HCT116 (cell line): ENCODE results near the gene HMG20A. TPM values are rescaled to one million over a fixed set of nuclear protein-coding genes. Genes with fewer than 3 reads are reported as not detected.

Experiments used
- ATAC-seq: fragments of 200-7000 bp; cut with Tn5 transposase; 2 replicates; pipeline ENCODE4 v1.9.1; 2020; ENCODE audit warnings: mild to moderate bottlenecking, moderate library complexity
- BruUV-seq: library from RNA; stranded (reverse); fragments of 400-500 nt; replicated peaks from 2 replicates; lab custom pipeline; 2021; lab: Mats Ljungman, UMichigan
- CTCF ChIA-PET: fragments of 300-600 bp; sonication (Branson Sonifier 250); formaldehyde crosslinking; loops from one replicate; lab custom pipeline; 2021; ENCODE audit warnings: antibody characterized with exemption; lab: Charles Lee
- POLR2A ChIA-PET: fragments of 300-600, 350-600 bp; sonication (Branson Sonifier 250); formaldehyde crosslinking; loops from one replicate; lab custom pipeline; 2021; ENCODE audit warnings: antibody characterized with exemption; lab: Charles Lee
- RAD21 ChIA-PET, 2 experiments: fragments of 300-600 bp; sonication (Branson Sonifier 250); formaldehyde crosslinking; loops; one replicate each; lab custom pipeline; 2023; ENCODE audit warnings: low total read pairs in 2 of 2; ENCODE audit not compliant: uncharacterized antibody in 2 of 2, unreplicated experiment in 2 of 2, low non-redundant PET in 1 of 2; lab: Charles Lee
- DNase-seq: peaks from one replicate; pipeline ENCODE4 v3.0.0-alpha.2; 2010; ENCODE audit warnings: low read depth, low spot score
- H2AFZ ChIP-seq: fragments of 200-600 bp; shearing (Covaris generic), sonication (generic); 2 replicates; pipeline ENCODE4 v1.6.1; 2017; ENCODE audit warnings: low read depth, mixed run types, mixed read lengths, antibody characterized with exemption, low read length; ENCODE audit not compliant: poor library complexity, severe bottlenecking
- H3K27ac ChIP-seq: 2 replicates; pipeline ENCODE4 v1.5.1; 2012; ENCODE audit warnings: low read depth, low read length
- H3K27me3 ChIP-seq: fragments of 200-600 bp; sonication (generic); 2 replicates; pipeline ENCODE4 v1.6.1; 2016; ENCODE audit warnings: mixed run types, low read length, mixed read lengths; ENCODE audit not compliant: insufficient read depth
- H3K36me3 ChIP-seq, 2 experiments: fragments of 200-500 bp in 1 of 2; fragments of 200-600 bp in 1 of 2; sonication (Bioruptor generic) in 1 of 2; sonication (generic) in 1 of 2; 2 replicates each; pipeline versions ENCODE4 v1.5.1 to v1.6.1; 2014 to 2016; ENCODE audit warnings: low read length in 2 of 2, inconsistent platforms in 1 of 2, mixed read lengths in 1 of 2, mixed run types in 1 of 2; ENCODE audit not compliant: insufficient read depth in 2 of 2, control insufficient read depth in 1 of 2
- H3K4me1 ChIP-seq, 2 experiments: fragments of 200-600 bp in 1 of 2; sonication (generic) in 1 of 2; 2 replicates each; pipeline versions ENCODE4 v1.5.1 to v1.6.1; 2012 to 2017; ENCODE audit warnings: low read length in 2 of 2, inconsistent platforms in 1 of 2, mild to moderate bottlenecking in 1 of 2, mixed read lengths in 1 of 2, mixed run types in 1 of 2, moderate library complexity in 1 of 2; ENCODE audit not compliant: insufficient read depth in 2 of 2, control insufficient read depth in 1 of 2
- H3K4me2 ChIP-seq: fragments of 200-600 bp; sonication (generic); 2 replicates; pipeline ENCODE4 v1.6.1; 2017; ENCODE audit warnings: mixed run types, low read length, mixed read lengths
- H3K4me3 ChIP-seq, 2 experiments: fragments of 200-600 bp in 1 of 2; sonication (generic) in 1 of 2; replicated peaks in 1 of 2; 2 replicates each; pipeline ENCODE4 v1.5.1; 2011 to 2016; ENCODE audit warnings: low read length in 2 of 2, control low read depth in 1 of 2, low read depth in 1 of 2, mild to moderate bottlenecking in 1 of 2, mixed read lengths in 1 of 2, mixed run types in 1 of 2
- H3K79me2 ChIP-seq: fragments of 200-600 bp; sonication (generic); 2 replicates; pipeline ENCODE4 v1.6.1; 2017; ENCODE audit warnings: mild to moderate bottlenecking, mixed run types, low read length, moderate library complexity, mixed read lengths; ENCODE audit not compliant: insufficient read depth
- H3K9ac ChIP-seq: fragments of 200-600 bp; sonication (generic); 2 replicates; pipeline ENCODE4 v1.6.1; 2016; ENCODE audit warnings: low read length, mixed read lengths
- H3K9me2 ChIP-seq: fragments of 200-600 bp; sonication (generic), shearing (Covaris generic); 2 replicates; pipeline ENCODE4 v1.6.1; 2017; ENCODE audit warnings: mixed run types, mild to moderate bottlenecking, moderate library complexity; ENCODE audit not compliant: insufficient read depth
- H3K9me3 ChIP-seq, 2 experiments: fragments of 200-500 bp in 1 of 2; fragments of 200-600 bp in 1 of 2; sonication (Bioruptor generic) in 1 of 2; sonication (generic) in 1 of 2; 2 replicates each; pipeline ENCODE4 v1.6.1; 2014 to 2017; ENCODE audit warnings: low read length in 2 of 2, mixed read lengths in 2 of 2, inconsistent platforms in 1 of 2, low read depth in 1 of 2, mild to moderate bottlenecking in 1 of 2, mixed run types in 1 of 2, moderate library complexity in 1 of 2; ENCODE audit not compliant: control insufficient read depth in 1 of 2, insufficient read depth in 1 of 2
- H4K20me1 ChIP-seq: fragments of 200-600 bp; sonication (generic), shearing (Covaris generic); 2 replicates; pipeline ENCODE4 v1.6.1; 2017; ENCODE audit warnings: mixed run types, mild to moderate bottlenecking, moderate library complexity; ENCODE audit not compliant: insufficient read depth
- CBX3 ChIP-seq: IDR thresholded peaks from 2 replicates; pipeline ENCODE4 v1.6.1; 2012; ENCODE audit warnings: low read depth
- CEBPB ChIP-seq: IDR thresholded peaks from 2 replicates; pipeline ENCODE4 v1.6.1; 2012; ENCODE audit warnings: low read depth
- EGR1 ChIP-seq: IDR thresholded peaks from 2 replicates; pipeline ENCODE4 v1.6.1; 2012; ENCODE audit warnings: low read depth
- EZH2 ChIP-seq: fragments of 200-600 bp; sonication (generic); IDR thresholded peaks from 2 replicates; pipeline ENCODE4 v1.6.1; 2017; ENCODE audit warnings: antibody characterized with exemption, mixed run types
- FOSL1 ChIP-seq: IDR thresholded peaks from 2 replicates; pipeline ENCODE4 v1.6.1; 2012; ENCODE audit warnings: low read depth
- POLR2AphosphoS5 ChIP-seq: IDR thresholded peaks from 2 replicates; pipeline ENCODE4 v1.6.1; 2011; ENCODE audit warnings: mild to moderate bottlenecking, low read depth, low read length, moderate library complexity
- RAD21 ChIP-seq: IDR thresholded peaks from 2 replicates; pipeline ENCODE4 v1.6.1; 2012; ENCODE audit warnings: low read depth, mild to moderate bottlenecking
- SIN3A ChIP-seq: IDR thresholded peaks from 2 replicates; pipeline ENCODE4 v1.6.1; 2012; ENCODE audit warnings: low read depth
- SRF ChIP-seq: IDR thresholded peaks from 2 replicates; pipeline ENCODE4 v1.6.1; 2012; ENCODE audit warnings: low read depth
- YY1 ChIP-seq: IDR thresholded peaks from 2 replicates; pipeline ENCODE4 v1.6.1; 2011; ENCODE audit warnings: low read length, low read depth, moderate library complexity, mild to moderate bottlenecking; ENCODE audit not compliant: insufficient replicate concordance; ENCODE audit errors: extremely low read depth
- intact Hi-C: fragments of 100-400 bp; cut with micrococcal nuclease; formaldehyde crosslinking; loops from 2 replicates; pipeline ENCODE4 v1.10.0; 2022
- total RNA-seq: library from RNA; stranded (reverse); gene quantifications from one replicate; pipeline ENCODE4 v1.2.1, GENCODE V29; 2021; ENCODE audit not compliant: unreplicated experiment
- TF ChIP-seq, protein P1 (sequence below): IDR thresholded peaks from 2 replicates; pipeline ENCODE4 v1.6.1; 2012; ENCODE audit warnings: low read depth
- TF ChIP-seq, protein P2 (sequence below): IDR thresholded peaks from 2 replicates; pipeline ENCODE4 v1.6.1; 2012
- TF ChIP-seq, protein P3 (sequence below), 3 experiments: fragments of 200-600 bp in 1 of 3; sonication (generic) in 1 of 3; IDR thresholded peaks in 2 of 3; conservative IDR thresholded peaks in 1 of 3; 2 replicates each; pipeline ENCODE4 v1.5.1; 2012 to 2017; ENCODE audit warnings: low read depth in 2 of 3, low read length in 2 of 3, antibody characterized with exemption in 1 of 3, borderline replicate concordance in 1 of 3, control low read depth in 1 of 3, mild to moderate bottlenecking in 1 of 3, mixed read lengths in 1 of 3, mixed run types in 1 of 3, moderate library complexity in 1 of 3; ENCODE audit not compliant: insufficient read depth in 1 of 3

The HMG20A gene
- total RNA-seq, 1 experiment from 2014 or later: 37.7 TPM

DNA sequence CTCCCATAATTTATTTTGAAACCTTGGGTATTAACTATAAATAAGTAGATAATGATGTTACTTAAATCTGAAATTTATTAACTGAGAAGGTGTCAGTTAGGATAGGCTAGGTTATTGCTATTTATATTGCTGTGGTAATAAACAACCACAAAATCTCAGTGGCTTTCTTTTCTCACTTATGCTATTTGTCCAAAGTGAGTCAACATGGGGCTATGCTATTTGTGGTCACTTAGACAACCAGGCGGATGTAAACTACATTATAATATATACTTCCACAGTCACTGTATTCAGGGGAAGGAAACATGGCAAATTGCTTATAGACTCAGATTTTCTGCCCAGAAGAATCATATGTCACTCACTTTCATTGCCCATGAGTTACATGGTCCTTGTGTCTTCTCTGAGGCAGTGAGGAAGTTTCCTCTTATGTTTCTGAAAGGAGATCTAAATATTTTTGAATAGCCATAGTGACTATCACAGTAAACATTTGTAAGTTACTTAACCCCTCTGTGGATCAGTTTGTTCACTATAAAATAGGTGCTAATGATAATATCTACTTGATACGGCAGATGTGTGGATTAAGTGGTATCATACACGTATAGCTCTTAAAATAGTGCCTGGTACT lies 19.8 kb downstream of the HMG20A start:
- H3K27me3 ChIP-seq: no peaks in the 10 kb centered on the region
- ATAC-seq (no peak; the same call in 1 of the 2 replicates), DNase-seq (no peak)
- POLR2A ChIA-PET: no interaction called here
- no peaks in the 10 kb centered on the region for H3K4me1 ChIP-seq
- no peak overlapping the region; the same call in 1 of the 2 replicates for H3K4me2 ChIP-seq
- no TSS peak for BruUV-seq
- no peaks in the 10 kb centered on the region for H3K9me3 ChIP-seq
- peaks cover 60% of the 10 kb centered on the region for H3K79me2 ChIP-seq
- no peak overlapping the region for H3K27ac ChIP-seq
- H3K9me2 ChIP-seq: no peaks in the 10 kb centered on the region
- no peak overlapping the region for H3K4me3 ChIP-seq
- intact Hi-C loops: no loop called here
- H4K20me1 ChIP-seq: peaks cover 10% of the 10 kb centered on the region; the same call in 1 of the 2 replicates
- H3K36me3 ChIP-seq: no peaks in the 10 kb centered on the region
- no peak overlapping the region for H2AFZ ChIP-seq
- no peak overlapping the region for H3K9ac ChIP-seq
- CTCF ChIA-PET: no interaction called here
- no peak for TF ChIP-seq SRF
- RAD21 ChIA-PET: no interaction called here

DNA sequence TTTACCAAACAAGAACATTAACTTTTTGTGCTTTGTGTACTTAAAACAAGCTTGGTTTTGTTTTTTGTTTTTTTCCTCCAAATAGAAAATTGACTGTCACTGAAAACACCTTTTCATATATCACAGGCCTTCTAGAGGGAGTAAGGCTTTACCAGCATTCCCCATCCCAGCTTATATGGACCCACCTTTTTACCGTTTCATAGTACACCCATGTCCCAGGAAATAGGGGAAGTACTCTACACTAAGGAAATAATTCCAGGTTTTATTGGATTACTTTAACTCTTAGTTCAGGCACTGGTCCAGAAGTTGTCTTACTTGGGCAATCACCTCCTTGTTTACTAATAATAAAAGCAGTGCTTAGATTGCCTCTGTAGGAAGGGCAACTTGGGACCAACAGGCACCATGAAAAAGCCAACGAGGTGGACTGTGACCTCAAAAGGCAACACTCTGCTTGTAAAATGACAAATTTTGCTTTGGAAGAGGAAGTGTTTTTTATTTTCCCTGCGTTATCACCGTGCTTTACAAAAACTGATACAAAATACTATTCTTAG lies 26.2 kb downstream of the HMG20A start:
- H4K20me1 ChIP-seq: no peaks in the 10 kb centered on the region
- BruUV-seq: no TSS peak
- TF ChIP-seq SRF (no peak), CBX3 (no peak), SIN3A (no peak), YY1 (no peak), FOSL1 (no peak), EZH2 (no peak), POLR2AphosphoS5 (no peak), CEBPB (no peak), EGR1 (no peak), RAD21 (no peak)
- TF ChIP-seq, protein P1, sequence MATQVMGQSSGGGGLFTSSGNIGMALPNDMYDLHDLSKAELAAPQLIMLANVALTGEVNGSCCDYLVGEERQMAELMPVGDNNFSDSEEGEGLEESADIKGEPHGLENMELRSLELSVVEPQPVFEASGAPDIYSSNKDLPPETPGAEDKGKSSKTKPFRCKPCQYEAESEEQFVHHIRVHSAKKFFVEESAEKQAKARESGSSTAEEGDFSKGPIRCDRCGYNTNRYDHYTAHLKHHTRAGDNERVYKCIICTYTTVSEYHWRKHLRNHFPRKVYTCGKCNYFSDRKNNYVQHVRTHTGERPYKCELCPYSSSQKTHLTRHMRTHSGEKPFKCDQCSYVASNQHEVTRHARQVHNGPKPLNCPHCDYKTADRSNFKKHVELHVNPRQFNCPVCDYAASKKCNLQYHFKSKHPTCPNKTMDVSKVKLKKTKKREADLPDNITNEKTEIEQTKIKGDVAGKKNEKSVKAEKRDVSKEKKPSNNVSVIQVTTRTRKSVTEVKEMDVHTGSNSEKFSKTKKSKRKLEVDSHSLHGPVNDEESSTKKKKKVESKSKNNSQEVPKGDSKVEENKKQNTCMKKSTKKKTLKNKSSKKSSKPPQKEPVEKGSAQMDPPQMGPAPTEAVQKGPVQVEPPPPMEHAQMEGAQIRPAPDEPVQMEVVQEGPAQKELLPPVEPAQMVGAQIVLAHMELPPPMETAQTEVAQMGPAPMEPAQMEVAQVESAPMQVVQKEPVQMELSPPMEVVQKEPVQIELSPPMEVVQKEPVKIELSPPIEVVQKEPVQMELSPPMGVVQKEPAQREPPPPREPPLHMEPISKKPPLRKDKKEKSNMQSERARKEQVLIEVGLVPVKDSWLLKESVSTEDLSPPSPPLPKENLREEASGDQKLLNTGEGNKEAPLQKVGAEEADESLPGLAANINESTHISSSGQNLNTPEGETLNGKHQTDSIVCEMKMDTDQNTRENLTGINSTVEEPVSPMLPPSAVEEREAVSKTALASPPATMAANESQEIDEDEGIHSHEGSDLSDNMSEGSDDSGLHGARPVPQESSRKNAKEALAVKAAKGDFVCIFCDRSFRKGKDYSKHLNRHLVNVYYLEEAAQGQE: no peak
- TF ChIP-seq, protein P2, sequence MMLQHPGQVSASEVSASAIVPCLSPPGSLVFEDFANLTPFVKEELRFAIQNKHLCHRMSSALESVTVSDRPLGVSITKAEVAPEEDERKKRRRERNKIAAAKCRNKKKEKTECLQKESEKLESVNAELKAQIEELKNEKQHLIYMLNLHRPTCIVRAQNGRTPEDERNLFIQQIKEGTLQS: no peak
- TF ChIP-seq, protein P3, sequence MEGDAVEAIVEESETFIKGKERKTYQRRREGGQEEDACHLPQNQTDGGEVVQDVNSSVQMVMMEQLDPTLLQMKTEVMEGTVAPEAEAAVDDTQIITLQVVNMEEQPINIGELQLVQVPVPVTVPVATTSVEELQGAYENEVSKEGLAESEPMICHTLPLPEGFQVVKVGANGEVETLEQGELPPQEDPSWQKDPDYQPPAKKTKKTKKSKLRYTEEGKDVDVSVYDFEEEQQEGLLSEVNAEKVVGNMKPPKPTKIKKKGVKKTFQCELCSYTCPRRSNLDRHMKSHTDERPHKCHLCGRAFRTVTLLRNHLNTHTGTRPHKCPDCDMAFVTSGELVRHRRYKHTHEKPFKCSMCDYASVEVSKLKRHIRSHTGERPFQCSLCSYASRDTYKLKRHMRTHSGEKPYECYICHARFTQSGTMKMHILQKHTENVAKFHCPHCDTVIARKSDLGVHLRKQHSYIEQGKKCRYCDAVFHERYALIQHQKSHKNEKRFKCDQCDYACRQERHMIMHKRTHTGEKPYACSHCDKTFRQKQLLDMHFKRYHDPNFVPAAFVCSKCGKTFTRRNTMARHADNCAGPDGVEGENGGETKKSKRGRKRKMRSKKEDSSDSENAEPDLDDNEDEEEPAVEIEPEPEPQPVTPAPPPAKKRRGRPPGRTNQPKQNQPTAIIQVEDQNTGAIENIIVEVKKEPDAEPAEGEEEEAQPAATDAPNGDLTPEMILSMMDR (IDR thresholded peaks at IDR 0.05 in 2 of 3, conservative IDR thresholded peaks at IDR 0.05 in 1 of 3; ENCODE audit: borderline replicate concordance in 1 of 3, insufficient read depth in 1 of 3, low read depth in 2 of 3, low read length in 2 of 3): no peak
- no peak overlapping the region for H3K9ac ChIP-seq
- no peaks in the 10 kb centered on the region for H3K9me3 ChIP-seq
- DNase-seq: no peak
- no peaks in the 10 kb centered on the region for H3K27me3 ChIP-seq
- intact Hi-C loops: no loop called here
- H3K36me3 ChIP-seq: peaks cover 0 to 3% of the 10 kb centered on the region in 2 experiments; a peak in 1 of 4 replicates
- H3K27ac ChIP-seq: no peak overlapping the region
- no peak overlapping the region for H3K4me3 ChIP-seq
- H3K79me2 ChIP-seq: peaks cover 49% of the 10 kb centered on the region
- no peak overlapping the region for H2AFZ ChIP-seq
- H3K4me2 ChIP-seq: no peak overlapping the region
- RAD21 ChIA-PET: interaction anchor here in 1 of 2 experiments (0.7 kb wide), 1 partner anchor 300 kb away, joined by 3 read pairs; no protein-coding TSS in a partner anchor
- POLR2A ChIA-PET: no interaction called here
- CTCF ChIA-PET: no interaction called here
- no peak for ATAC-seq
- no peaks in the 10 kb centered on the region for H3K4me1 ChIP-seq
- H3K9me2 ChIP-seq: no peaks in the 10 kb centered on the region
